Neutrophil (primary cell): ENCODE measurements around the gene MRPL41.

ENCODE experiments used
- H3K27ac ChIP-seq: fragments of 200-600 bp; sonication (generic); 2 replicates; pipeline ENCODE4 v1.5.1; 2016; ENCODE audit warnings: mild to moderate bottlenecking, moderate library complexity
- H3K27me3 ChIP-seq: fragments of 200-600 bp; sonication (generic); 2 replicates; pipeline ENCODE4 v1.6.0; 2016; ENCODE audit warnings: mild to moderate bottlenecking
- H3K36me3 ChIP-seq: fragments of 200-600 bp; sonication (generic); 2 replicates; pipeline ENCODE4 v1.5.1; 2017
- H3K4me1 ChIP-seq, 2 experiments: fragments of 200-600 bp in 1 of 2; sonication (generic) in 1 of 2; 1 replicate in 1 of 2; 2 replicates in 1 of 2; pipeline versions ENCODE4 v1.5.1 to v1.6.1; 2013 to 2016; ENCODE audit warnings: low read depth in 1 of 2, low read length in 1 of 2, mild to moderate bottlenecking in 1 of 2, moderate library complexity in 1 of 2; ENCODE audit not compliant: control insufficient read depth in 1 of 2, insufficient read depth in 1 of 2
- H3K4me3 ChIP-seq, 2 experiments: fragments of 200-600 bp in 1 of 2; sonication (generic) in 1 of 2; 1 replicate in 1 of 2; 2 replicates in 1 of 2; pipeline ENCODE4 v1.5.1; 2013 to 2016; ENCODE audit warnings: low read depth in 1 of 2, low read length in 1 of 2, mild to moderate bottlenecking in 1 of 2, moderate library complexity in 1 of 2
- H3K9me3 ChIP-seq: fragments of 200-600 bp; sonication (generic); 2 replicates; pipeline ENCODE4 v1.5.1; 2016
- TF ChIP-seq, protein P1 (sequence below): fragments of 200-600 bp; sonication (generic); IDR thresholded peaks from 2 replicates; pipeline ENCODE4 v1.5.1; 2016; ENCODE audit warnings: antibody characterized with exemption

Gene MRPL41

DNA sequence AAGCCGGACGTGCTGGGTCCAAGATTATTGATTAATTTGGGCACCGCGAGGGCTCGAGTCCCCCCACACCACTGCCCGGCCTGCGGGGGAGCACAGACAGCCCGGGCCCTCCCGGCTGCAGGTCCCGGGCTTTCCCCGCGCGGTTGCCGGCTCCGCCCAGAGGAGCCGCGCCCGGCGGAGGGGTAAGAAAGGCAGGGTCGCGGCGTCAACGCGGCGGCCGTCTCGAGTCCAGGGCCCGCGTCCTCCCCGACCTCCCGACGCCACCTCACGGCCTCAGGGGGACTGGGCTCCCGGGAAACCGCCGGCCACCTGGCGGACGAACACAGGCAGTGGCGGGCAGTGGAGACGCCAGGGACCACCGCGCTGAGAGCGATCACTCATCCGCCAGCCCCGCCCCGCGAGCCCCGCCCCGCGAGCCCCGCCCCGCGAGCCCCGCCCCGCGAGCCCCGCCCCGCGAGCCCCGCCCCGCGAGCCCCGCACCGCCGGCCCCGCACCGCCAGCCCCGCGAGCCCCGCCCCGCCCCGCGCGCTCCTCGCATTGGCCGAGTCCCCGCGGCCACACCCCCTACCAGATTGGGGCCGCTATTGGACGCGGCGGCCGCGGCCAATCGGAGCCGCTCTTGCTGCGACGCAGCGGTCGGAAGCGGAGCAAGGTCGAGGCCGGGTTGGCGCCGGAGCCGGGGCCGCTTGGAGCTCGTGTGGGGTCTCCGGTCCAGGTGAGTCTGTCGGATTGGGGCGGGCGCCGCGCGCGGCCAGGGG lies at the start of gene MRPL41:
MRPL41 (plus strand) TSS at position 616 of the 758 bp plus-strand sequence. CDS start 203 bp downstream, outside the sequence.
- Histone ChIP-seq H3K9me3 (no peaks in the 10 kb centered on the region), H3K4me3 (peak within 1 kb of the TSS; percentile 79 to 87), H3K27me3 (peaks cover 9% of the 10 kb centered on the region), H3K4me1 (peaks cover 12 to 20% of the 10 kb centered on the region in 2 experiments), H3K27ac (peak within 1 kb of the TSS; percentile 70), H3K36me3 (peaks cover 11% of the 10 kb centered on the region)
- TF ChIP-seq, protein P1, sequence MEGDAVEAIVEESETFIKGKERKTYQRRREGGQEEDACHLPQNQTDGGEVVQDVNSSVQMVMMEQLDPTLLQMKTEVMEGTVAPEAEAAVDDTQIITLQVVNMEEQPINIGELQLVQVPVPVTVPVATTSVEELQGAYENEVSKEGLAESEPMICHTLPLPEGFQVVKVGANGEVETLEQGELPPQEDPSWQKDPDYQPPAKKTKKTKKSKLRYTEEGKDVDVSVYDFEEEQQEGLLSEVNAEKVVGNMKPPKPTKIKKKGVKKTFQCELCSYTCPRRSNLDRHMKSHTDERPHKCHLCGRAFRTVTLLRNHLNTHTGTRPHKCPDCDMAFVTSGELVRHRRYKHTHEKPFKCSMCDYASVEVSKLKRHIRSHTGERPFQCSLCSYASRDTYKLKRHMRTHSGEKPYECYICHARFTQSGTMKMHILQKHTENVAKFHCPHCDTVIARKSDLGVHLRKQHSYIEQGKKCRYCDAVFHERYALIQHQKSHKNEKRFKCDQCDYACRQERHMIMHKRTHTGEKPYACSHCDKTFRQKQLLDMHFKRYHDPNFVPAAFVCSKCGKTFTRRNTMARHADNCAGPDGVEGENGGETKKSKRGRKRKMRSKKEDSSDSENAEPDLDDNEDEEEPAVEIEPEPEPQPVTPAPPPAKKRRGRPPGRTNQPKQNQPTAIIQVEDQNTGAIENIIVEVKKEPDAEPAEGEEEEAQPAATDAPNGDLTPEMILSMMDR: peak; percentile 25

DNA sequence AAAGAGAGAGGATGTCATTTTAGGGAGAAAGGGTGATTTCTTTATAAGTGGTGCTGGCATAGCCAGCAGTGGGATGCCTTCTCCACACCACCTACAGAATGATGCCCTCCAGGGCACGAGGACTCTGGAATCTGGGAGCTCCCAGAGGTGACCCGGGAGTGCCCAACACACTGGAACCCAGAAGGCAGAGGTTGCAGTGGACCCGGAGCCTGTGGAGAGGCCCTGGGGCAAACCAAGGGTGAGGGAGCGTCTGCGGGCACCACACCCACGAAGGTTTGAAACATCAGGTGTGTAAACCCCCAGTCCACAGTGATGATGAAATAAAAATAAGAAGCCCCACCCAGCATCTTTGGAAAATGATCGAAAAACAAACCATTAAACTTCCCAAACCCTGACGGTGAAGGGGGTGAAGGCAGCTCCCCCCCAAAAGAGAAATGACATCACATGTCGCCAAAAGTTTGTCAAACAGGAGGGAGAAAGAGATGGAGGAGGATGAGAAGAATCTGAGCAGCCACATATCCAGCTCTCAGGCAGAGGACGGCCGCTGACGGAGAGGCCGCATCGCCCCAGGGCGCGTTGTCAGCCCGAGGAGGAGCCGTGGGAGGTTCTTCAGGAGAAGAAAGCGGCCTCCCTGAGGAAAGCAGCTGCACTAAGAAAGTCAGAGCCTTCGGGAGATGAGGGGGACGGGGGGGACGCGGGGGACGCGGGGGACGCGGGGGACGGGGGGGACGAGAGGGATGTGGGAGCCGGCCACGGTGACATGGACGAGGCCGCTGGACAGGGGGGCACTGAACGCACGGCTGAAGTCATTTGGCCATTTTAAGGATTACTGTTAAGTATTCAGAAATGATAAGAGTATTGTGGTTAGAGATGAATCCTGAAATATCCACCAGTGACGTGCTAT lies 49.4 kb upstream of the MRPL41 start:
- no peak overlapping the region for H3K4me3 ChIP-seq

DNA sequence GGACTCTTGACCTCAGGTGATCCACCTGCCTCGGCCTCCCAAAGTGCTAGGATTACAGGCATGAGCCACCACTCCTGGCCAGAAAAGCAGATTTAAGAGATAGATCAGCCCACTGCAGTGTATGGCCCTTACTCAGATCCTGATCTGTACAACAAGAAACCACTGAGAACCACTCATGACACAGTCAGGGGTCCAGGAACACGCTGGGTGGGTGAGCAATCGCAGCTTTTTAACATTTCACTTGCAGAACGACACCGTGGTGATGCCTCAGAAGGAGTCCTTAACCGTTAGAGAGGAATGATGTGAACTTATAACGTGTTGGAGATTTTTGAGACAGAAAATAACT lies 47.3 kb upstream of the MRPL41 start:
- no peak overlapping the region for H3K27ac ChIP-seq
- H3K36me3 ChIP-seq: no peaks in the 10 kb centered on the region
- TF ChIP-seq, protein P1: no peak
- H3K4me3 ChIP-seq: no peak overlapping the region
- H3K9me3 ChIP-seq: no peaks in the 10 kb centered on the region
- no peaks in the 10 kb centered on the region for H3K27me3 ChIP-seq
- no peaks in the 10 kb centered on the region for H3K4me1 ChIP-seq

More for the DNA sequence above, 49.4 kb upstream of the MRPL41 start:
- H3K4me1 ChIP-seq: no peaks in the 10 kb centered on the region
- H3K27me3 ChIP-seq: no peaks in the 10 kb centered on the region
- no peaks in the 10 kb centered on the region for H3K36me3 ChIP-seq
- no peaks in the 10 kb centered on the region for H3K9me3 ChIP-seq
- no peak overlapping the region for H3K27ac ChIP-seq
- TF ChIP-seq, protein P1: no peak

- no peaks in the 10 kb centered on the region for H3K4me1 ChIP-seq
- no peaks in the 10 kb centered on the region for H3K27me3 ChIP-seq
- TF ChIP-seq, protein P1: no peak
- H3K27ac ChIP-seq: no peak overlapping the region
- H3K36me3 ChIP-seq: no peaks in the 10 kb centered on the region
- H3K4me3 ChIP-seq: no peak overlapping the region
- H3K9me3 ChIP-seq: no peaks in the 10 kb centered on the region
Observed at GRCh38 chr9:137505421-137506140, 46.1 kb upstream of the MRPL41 start.

DNA sequence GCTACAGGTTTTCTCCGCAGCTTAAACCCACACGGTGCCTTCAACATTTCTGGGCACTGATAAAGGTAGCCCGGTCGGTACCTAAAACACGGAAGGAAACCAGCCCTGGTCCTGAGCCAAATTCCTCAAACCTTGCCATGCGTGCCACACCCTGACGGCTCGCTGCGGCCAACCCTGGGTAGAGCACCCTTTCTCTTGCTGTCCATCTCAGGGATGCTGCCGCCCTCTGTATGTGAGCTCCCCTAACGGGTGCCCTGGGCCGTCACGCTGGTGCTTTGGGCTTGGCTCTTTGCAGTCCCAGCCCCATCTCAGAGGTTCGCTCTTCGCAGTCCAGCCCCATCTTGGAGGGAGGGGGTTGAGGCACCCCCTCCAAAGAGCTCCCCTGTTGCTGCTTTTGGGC lies 45.4 kb upstream of the MRPL41 start:
- TF ChIP-seq, protein P1: no peak
- Histone ChIP-seq H3K27ac (no peak overlapping the region), H3K4me1 (no peaks in the 10 kb centered on the region), H3K27me3 (no peaks in the 10 kb centered on the region), H3K4me3 (no peak overlapping the region), H3K36me3 (no peaks in the 10 kb centered on the region), H3K9me3 (no peaks in the 10 kb centered on the region)
